Measurements from ENCODE around the gene IGSF9B.

IGSF9B gene

GRCh38 chr11:133903875-133904817, 52.6 kb downstream of the IGSF9B start:
- TF ChIP-seq GATA3 (IDR thresholded peaks at IDR 0.05; ENCODE audit: low read depth, low read length), result no peak
- no peak for TF ChIP-seq GATA2 (IDR thresholded peaks at IDR 0.05; ENCODE audit: low read depth, low read length)

GRCh38 chr11:133903056-133903455, 53.7 kb downstream of the IGSF9B start:
- TF ChIP-seq GATA3 (IDR thresholded peaks at IDR 0.05; ENCODE audit: low read depth, low read length) (no peak), GATA2 (IDR thresholded peaks at IDR 0.05; ENCODE audit: low read depth, low read length) (no peak)

GRCh38 chr11:133902506-133902905, 54.3 kb downstream of the IGSF9B start:
- TF ChIP-seq GATA2 (IDR thresholded peaks at IDR 0.05; ENCODE audit: low read depth, low read length) (no peak), GATA3 (IDR thresholded peaks at IDR 0.05; ENCODE audit: low read depth, low read length) (no peak)

GRCh38 chr11:133901999-133902398, 54.8 kb downstream of the IGSF9B start:
- no peak for TF ChIP-seq GATA2 (IDR thresholded peaks at IDR 0.05; ENCODE audit: low read depth, low read length)
- TF ChIP-seq GATA3 (IDR thresholded peaks at IDR 0.05; ENCODE audit: low read depth, low read length), result no peak

DNA sequence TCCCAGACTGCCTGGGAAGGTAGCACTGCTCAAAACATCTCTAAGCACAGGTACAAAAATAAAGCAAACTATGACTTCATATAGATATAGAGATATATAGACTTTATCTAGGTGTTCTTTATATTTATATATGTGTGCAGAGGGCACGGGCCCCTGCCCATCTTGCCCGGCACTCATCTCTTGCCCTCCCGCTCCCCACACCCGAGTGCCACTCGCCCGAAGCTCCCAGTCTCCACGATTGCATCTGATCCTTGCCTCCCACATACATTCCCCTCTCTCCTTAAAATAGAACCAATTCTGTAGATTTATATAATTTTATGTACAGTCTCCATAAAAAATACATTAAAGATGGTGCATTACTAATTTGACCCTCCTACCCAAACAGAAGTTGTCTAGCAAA, 55.5 kb downstream of the IGSF9B start:
- TF ChIP-seq GATA2 (IDR thresholded peaks at IDR 0.05; ENCODE audit: low read depth, low read length), result no peak

- no peak for TF ChIP-seq GATA3 (IDR thresholded peaks at IDR 0.05; ENCODE audit: low read depth, low read length)
- no peak for TF ChIP-seq GATA2 (IDR thresholded peaks at IDR 0.05; ENCODE audit: low read depth, low read length)
Observed at GRCh38 chr11:133900176-133901105, 56.3 kb downstream of the IGSF9B start.

DNA sequence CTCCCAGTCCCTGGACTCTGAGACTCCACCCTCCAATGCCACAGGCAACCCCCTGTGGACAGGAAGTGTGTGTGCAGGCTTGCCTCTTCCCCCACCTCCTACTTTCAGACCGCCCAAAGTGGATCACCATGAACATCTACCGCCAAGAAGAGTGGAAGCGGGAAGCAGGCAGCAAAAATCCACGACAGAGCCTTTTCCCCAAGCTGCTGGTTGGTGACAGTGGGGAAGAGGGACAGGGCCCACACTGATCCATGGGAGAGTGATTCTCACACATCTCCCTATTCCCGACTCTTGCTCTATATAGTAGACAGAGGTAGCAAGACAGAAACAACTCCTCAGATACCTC, 58.0 kb downstream of the IGSF9B start:
- TF ChIP-seq GATA2 (IDR thresholded peaks at IDR 0.05; ENCODE audit: low read depth, low read length) (no peak), GATA3 (IDR thresholded peaks at IDR 0.05; ENCODE audit: low read depth, low read length) (no peak)

DNA sequence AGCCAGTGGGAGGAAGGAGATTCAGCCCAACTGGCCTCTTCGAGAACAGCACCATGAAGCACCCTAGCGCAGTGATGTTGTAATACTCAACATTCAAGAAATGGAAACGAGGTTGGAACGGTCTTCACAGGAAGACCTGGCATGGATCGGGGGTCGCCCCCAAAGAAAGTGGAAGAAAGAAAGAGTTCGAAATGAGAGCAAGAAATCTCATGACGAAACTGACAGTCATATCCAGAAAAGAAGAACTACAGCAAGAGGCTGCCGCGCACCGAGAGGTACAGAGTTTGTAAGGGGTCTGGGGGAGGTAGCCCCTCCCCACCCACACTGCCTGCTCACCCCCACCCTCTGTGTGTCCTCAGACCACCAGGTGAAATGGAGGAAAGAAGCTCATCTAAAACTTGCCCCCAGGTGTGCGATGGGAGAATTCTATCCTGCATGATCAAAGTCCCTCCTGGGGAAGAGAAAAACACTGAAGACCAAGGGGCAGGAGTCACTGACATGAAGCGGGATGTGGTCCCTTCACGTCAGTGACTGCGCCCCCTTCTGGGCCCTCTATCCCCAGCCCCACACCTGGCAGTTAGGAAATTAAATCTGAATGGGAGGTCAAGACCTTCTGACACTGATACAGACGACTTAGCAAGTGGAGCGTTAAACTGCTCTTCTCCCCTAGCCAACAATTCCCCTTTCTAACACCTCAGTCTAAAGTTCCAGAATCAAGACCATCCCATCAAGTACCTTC, 58.6 kb downstream of the IGSF9B start:
- TF ChIP-seq GATA2 (IDR thresholded peaks at IDR 0.05; ENCODE audit: low read depth, low read length) (no peak), GATA3 (IDR thresholded peaks at IDR 0.05; ENCODE audit: low read depth, low read length) (no peak)

GRCh38 chr11:133897331-133897650, 59.5 kb downstream of the IGSF9B start:
- TF ChIP-seq GATA2 (IDR thresholded peaks at IDR 0.05; ENCODE audit: low read depth, low read length), result no peak

- no peak for TF ChIP-seq GATA2 (IDR thresholded peaks at IDR 0.05; ENCODE audit: low read depth, low read length)
- TF ChIP-seq GATA3 (IDR thresholded peaks at IDR 0.05; ENCODE audit: low read depth, low read length), result no peak
Observed at GRCh38 chr11:133896642-133897330, 60.0 kb downstream of the IGSF9B start.

GRCh38 chr11:133896028-133896427, 60.7 kb downstream of the IGSF9B start:
- no peak for TF ChIP-seq GATA2 (IDR thresholded peaks at IDR 0.05; ENCODE audit: low read depth, low read length)
- TF ChIP-seq GATA3 (IDR thresholded peaks at IDR 0.05; ENCODE audit: low read depth, low read length), result no peak

GRCh38 chr11:133895551-133895950, 61.2 kb downstream of the IGSF9B start:
- no peak for TF ChIP-seq GATA3 (IDR thresholded peaks at IDR 0.05; ENCODE audit: low read depth, low read length)
- no peak for TF ChIP-seq GATA2 (IDR thresholded peaks at IDR 0.05; ENCODE audit: low read depth, low read length)

DNA sequence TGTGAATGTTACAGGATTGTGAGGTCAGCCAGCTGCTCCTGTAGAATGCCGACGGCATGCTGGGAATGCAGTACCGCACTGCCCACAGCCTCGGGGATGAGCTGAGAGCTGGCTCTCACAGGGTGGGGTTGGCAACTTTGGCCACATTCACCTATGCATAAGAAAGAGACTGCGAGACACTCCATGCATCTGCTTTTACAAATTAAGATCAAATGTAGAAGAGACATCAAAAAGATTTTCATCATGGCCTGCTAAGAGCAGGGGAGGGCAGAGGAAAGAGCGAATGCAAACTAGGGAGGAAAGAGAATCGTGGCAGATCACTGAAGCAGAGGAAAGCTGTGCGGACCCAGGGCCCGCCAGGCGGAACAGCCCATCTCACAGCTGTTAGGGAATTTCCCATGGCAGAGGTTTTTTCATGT, 61.7 kb downstream of the IGSF9B start:
- no peak for TF ChIP-seq GATA3 (IDR thresholded peaks at IDR 0.05; ENCODE audit: low read depth, low read length)

GRCh38 chr11:133893381-133893780, 63.4 kb downstream of the IGSF9B start:
- TF ChIP-seq GATA3 (IDR thresholded peaks at IDR 0.05; ENCODE audit: low read depth, low read length) (no peak), GATA2 (IDR thresholded peaks at IDR 0.05; ENCODE audit: low read depth, low read length) (no peak)

Data from SH-SY5Y (cell line).